ENCODE measurements around the gene CD96. TPM values are rescaled to one million over a fixed set of nuclear protein-coding genes. Genes with fewer than 3 reads are reported as not detected.

Gene CD96
- total and polyA plus RNA-seq, 2 experiments from 2014 or later: 0.91 TPM; not detected in 1

DNA sequence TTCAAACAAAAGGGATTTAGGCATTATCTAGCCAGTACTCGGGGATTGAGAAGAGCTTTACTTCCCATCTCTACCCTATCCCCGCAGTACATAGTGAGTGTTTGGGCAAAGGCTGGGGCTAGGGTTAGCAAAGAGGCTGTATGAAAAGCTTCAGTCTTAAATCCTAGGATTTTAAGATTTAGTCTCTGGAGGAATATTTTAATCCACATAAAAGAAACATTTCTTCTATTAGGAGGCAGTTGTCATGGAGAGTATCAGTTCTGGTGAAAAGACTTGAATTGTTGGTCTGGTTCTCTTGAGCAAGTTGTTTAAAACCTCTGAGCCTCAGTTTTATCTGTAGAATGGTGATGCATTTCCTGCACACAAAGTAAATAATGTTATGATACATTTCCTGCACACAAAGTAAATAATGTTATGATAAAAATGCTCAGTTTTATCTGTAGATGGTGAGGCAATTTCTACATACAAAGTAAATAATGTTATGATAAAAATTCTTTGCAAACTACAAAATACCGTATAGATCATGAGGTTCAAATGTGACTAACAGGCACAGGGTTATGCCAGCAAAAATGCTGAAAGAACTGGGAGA lies 107.1 kb downstream of the CD96 start (continued):
- TF ChIP-seq, protein P1, sequence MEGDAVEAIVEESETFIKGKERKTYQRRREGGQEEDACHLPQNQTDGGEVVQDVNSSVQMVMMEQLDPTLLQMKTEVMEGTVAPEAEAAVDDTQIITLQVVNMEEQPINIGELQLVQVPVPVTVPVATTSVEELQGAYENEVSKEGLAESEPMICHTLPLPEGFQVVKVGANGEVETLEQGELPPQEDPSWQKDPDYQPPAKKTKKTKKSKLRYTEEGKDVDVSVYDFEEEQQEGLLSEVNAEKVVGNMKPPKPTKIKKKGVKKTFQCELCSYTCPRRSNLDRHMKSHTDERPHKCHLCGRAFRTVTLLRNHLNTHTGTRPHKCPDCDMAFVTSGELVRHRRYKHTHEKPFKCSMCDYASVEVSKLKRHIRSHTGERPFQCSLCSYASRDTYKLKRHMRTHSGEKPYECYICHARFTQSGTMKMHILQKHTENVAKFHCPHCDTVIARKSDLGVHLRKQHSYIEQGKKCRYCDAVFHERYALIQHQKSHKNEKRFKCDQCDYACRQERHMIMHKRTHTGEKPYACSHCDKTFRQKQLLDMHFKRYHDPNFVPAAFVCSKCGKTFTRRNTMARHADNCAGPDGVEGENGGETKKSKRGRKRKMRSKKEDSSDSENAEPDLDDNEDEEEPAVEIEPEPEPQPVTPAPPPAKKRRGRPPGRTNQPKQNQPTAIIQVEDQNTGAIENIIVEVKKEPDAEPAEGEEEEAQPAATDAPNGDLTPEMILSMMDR (conservative IDR thresholded peaks at IDR 0.05; ENCODE audit: low read depth in 2 of 2): no peak
- TF ChIP-seq EZH2 (IDR thresholded peaks at IDR 0.05; ENCODE audit: low read depth, unreplicated experiment): no peak
- no peak for TF ChIP-seq NANOG (IDR thresholded peaks at IDR 0.05; ENCODE audit: borderline replicate concordance)
- no peak for TF ChIP-seq POLR2AphosphoS5 (IDR thresholded peaks at IDR 0.05; ENCODE audit: low read depth)
- TF ChIP-seq, protein P2, sequence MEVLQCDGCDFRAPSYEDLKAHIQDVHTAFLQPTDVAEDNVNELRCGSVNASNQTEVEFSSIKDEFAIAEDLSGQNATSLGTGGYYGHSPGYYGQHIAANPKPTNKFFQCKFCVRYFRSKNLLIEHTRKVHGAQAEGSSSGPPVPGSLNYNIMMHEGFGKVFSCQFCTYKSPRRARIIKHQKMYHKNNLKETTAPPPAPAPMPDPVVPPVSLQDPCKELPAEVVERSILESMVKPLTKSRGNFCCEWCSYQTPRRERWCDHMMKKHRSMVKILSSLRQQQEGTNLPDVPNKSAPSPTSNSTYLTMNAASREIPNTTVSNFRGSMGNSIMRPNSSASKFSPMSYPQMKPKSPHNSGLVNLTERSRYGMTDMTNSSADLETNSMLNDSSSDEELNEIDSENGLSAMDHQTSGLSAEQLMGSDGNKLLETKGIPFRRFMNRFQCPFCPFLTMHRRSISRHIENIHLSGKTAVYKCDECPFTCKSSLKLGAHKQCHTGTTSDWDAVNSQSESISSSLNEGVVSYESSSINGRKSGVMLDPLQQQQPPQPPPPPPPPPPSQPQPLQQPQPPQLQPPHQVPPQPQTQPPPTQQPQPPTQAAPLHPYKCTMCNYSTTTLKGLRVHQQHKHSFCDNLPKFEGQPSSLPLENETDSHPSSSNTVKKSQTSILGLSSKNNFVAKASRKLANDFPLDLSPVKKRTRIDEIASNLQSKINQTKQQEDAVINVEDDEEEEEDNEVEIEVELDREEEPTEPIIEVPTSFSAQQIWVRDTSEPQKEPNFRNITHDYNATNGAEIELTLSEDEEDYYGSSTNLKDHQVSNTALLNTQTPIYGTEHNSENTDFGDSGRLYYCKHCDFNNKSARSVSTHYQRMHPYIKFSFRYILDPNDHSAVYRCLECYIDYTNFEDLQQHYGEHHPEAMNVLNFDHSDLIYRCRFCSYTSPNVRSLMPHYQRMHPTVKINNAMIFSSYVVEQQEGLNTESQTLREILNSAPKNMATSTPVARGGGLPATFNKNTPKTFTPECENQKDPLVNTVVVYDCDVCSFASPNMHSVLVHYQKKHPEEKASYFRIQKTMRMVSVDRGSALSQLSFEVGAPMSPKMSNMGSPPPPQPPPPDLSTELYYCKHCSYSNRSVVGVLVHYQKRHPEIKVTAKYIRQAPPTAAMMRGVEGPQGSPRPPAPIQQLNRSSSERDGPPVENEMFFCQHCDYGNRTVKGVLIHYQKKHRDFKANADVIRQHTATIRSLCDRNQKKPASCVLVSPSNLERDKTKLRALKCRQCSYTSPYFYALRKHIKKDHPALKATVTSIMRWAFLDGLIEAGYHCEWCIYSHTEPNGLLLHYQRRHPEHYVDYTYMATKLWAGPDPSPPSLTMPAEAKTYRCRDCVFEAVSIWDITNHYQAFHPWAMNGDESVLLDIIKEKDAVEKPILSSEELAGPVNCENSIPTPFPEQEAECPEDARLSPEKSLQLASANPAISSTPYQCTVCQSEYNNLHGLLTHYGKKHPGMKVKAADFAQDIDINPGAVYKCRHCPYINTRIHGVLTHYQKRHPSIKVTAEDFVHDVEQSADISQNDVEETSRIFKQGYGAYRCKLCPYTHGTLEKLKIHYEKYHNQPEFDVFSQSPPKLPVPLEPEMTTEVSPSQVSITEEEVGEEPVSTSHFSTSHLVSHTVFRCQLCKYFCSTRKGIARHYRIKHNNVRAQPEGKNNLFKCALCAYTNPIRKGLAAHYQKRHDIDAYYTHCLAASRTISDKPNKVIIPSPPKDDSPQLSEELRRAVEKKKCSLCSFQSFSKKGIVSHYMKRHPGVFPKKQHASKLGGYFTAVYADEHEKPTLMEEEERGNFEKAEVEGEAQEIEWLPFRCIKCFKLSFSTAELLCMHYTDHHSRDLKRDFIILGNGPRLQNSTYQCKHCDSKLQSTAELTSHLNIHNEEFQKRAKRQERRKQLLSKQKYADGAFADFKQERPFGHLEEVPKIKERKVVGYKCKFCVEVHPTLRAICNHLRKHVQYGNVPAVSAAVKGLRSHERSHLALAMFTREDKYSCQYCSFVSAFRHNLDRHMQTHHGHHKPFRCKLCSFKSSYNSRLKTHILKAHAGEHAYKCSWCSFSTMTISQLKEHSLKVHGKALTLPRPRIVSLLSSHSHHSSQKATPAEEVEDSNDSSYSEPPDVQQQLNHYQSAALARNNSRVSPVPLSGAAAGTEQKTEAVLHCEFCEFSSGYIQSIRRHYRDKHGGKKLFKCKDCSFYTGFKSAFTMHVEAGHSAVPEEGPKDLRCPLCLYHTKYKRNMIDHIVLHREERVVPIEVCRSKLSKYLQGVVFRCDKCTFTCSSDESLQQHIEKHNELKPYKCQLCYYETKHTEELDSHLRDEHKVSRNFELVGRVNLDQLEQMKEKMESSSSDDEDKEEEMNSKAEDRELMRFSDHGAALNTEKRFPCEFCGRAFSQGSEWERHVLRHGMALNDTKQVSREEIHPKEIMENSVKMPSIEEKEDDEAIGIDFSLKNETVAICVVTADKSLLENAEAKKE (CRISPR knock-in tag; IDR thresholded peaks at IDR 0.05): no peak
- no peak for TF ChIP-seq ZNF114 (CRISPR knock-in tag; IDR thresholded peaks at IDR 0.05)

Data from GM23338 (cell line).